Uterus (tissue), 2 donors: ENCODE measurements around the gene LMX1A.

Experiments
- POLR2A ChIP-seq, 2 donors: fragments of 450-650 bp; IDR thresholded peaks; one replicate each; pipeline ENCODE4 v1.6.1; 2016; ENCODE audit warnings: antibody characterized with exemption in 2 of 2, mild to moderate bottlenecking in 1 of 2, moderate library complexity in 1 of 2
- TF ChIP-seq, protein P1 (sequence below), 4 experiments: fragments of 200-600 bp in 2 of 4; fragments of 450-650 bp in 2 of 4; sonication (generic) in 2 of 4; IDR thresholded peaks; one replicate each; pipeline ENCODE4 v1.5.1; 2016 to 2019; ENCODE audit warnings: antibody characterized with exemption in 4 of 4, mild to moderate bottlenecking in 2 of 4, moderate library complexity in 1 of 4

DNA sequence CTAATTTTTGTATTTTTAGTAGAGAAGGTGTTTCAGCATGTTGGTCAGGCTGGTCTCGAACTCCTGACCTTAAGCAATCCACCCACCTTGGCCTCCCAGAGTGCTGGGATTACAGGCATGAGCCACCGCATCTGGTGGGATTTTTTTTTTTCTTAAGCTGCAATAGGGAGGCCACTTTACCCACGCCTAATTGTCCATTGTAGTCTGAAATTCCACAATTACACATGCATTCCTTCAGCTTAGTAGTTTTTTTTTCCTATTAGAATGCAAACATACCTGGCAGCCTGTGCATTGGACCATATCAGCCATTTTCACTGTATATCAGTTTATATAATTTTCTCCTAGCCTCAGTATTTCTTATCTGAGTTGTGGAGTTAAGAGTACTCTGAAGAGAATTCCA is 186.8 kb downstream of the LMX1A start:
- TF ChIP-seq, protein P1, sequence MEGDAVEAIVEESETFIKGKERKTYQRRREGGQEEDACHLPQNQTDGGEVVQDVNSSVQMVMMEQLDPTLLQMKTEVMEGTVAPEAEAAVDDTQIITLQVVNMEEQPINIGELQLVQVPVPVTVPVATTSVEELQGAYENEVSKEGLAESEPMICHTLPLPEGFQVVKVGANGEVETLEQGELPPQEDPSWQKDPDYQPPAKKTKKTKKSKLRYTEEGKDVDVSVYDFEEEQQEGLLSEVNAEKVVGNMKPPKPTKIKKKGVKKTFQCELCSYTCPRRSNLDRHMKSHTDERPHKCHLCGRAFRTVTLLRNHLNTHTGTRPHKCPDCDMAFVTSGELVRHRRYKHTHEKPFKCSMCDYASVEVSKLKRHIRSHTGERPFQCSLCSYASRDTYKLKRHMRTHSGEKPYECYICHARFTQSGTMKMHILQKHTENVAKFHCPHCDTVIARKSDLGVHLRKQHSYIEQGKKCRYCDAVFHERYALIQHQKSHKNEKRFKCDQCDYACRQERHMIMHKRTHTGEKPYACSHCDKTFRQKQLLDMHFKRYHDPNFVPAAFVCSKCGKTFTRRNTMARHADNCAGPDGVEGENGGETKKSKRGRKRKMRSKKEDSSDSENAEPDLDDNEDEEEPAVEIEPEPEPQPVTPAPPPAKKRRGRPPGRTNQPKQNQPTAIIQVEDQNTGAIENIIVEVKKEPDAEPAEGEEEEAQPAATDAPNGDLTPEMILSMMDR (IDR thresholded peaks at IDR 0.05), result no peak
- TF ChIP-seq POLR2A (IDR thresholded peaks at IDR 0.05), result no peak
